Measurements from ENCODE around the gene TMTC1. TPM values are rescaled to one million over a fixed set of nuclear protein-coding genes. Genes with fewer than 3 reads are reported as not detected.

Gene TMTC1
- total RNA-seq, 2 experiments from 2014 or later, result not detected

- H3K4me3 Mint-ChIP-seq, result no peak overlapping the region
- TF ChIP-seq CTCF (IDR thresholded peaks at IDR 0.05), result no peak
- ChIA-PET CTCF (no interaction called here), POLR2A (no interaction called here)
- no peak overlapping the region for H3K27ac Mint-ChIP-seq
- H3K4me1 Mint-ChIP-seq (ENCODE audit: low read depth), result no peaks in the 10 kb centered on the region
- H3K36me3 Mint-ChIP-seq (ENCODE audit: low read depth), result no peaks in the 10 kb centered on the region
- ATAC-seq (no peak), DNase-seq (no peak)
- H3K9me3 Mint-ChIP-seq, result no peaks in the 10 kb centered on the region
- intact Hi-C loops (cut with micrococcal nuclease), result no loop called here
- H3K27me3 Mint-ChIP-seq, result no peaks in the 10 kb centered on the region
Measured at GRCh38 chr12:29660847-29661246, 122.9 kb downstream of the TMTC1 start.

- H3K27me3 Mint-ChIP-seq, result peaks cover 1% of the 10 kb centered on the region
- ChIA-PET POLR2A (no interaction called here), CTCF (no interaction called here)
- no peak overlapping the region for H3K4me3 Mint-ChIP-seq
- no peak for ATAC-seq
- H3K9me3 Mint-ChIP-seq, result no peaks in the 10 kb centered on the region
- H3K4me1 Mint-ChIP-seq (ENCODE audit: low read depth), result no peaks in the 10 kb centered on the region
- TF ChIP-seq CTCF (IDR thresholded peaks at IDR 0.05), result no peak
- intact Hi-C loops (cut with micrococcal nuclease), result no loop called here
- H3K27ac Mint-ChIP-seq, result no peak overlapping the region
- H3K36me3 Mint-ChIP-seq (ENCODE audit: low read depth), result no peaks in the 10 kb centered on the region
- no peak for DNase-seq
Measured at GRCh38 chr12:29656762-29657538, 126.8 kb downstream of the TMTC1 start.

- DNase-seq (no peak), ATAC-seq (no peak)
- Mint-ChIP-seq H3K27me3 (peaks cover 2% of the 10 kb centered on the region), H3K27ac (no peak overlapping the region), H3K4me3 (no peak overlapping the region), H3K4me1 (ENCODE audit: low read depth) (no peaks in the 10 kb centered on the region), H3K9me3 (no peaks in the 10 kb centered on the region), H3K36me3 (ENCODE audit: low read depth) (no peaks in the 10 kb centered on the region)
- POLR2A ChIA-PET, result no interaction called here
- intact Hi-C loops (cut with micrococcal nuclease), result no loop called here
- CTCF ChIA-PET, result no interaction called here
- TF ChIP-seq CTCF (IDR thresholded peaks at IDR 0.05), result no peak
Measured at GRCh38 chr12:29655861-29656260, 127.9 kb downstream of the TMTC1 start.

GRCh38 chr12:29653286-29653685 is 130.5 kb downstream of the TMTC1 start:
- H3K36me3 Mint-ChIP-seq (ENCODE audit: low read depth), result no peaks in the 10 kb centered on the region
- POLR2A ChIA-PET, result no interaction called here
- no peak overlapping the region for H3K4me3 Mint-ChIP-seq
- peaks cover 6% of the 10 kb centered on the region for H3K27me3 Mint-ChIP-seq
- ATAC-seq, result no peak
- no peak for DNase-seq
- TF ChIP-seq CTCF (IDR thresholded peaks at IDR 0.05), result no peak
- no peaks in the 10 kb centered on the region for H3K9me3 Mint-ChIP-seq
- no peaks in the 10 kb centered on the region for H3K4me1 Mint-ChIP-seq (ENCODE audit: low read depth)
- intact Hi-C loops (cut with micrococcal nuclease), result no loop called here
- no peak overlapping the region for H3K27ac Mint-ChIP-seq
- CTCF ChIA-PET, result interaction anchor here (1.0 kb wide), 1 partner anchor 133 kb away, joined by 3 read pairs; no protein-coding TSS in a partner anchor

GRCh38 chr12:29650371-29650770 is 133.4 kb downstream of the TMTC1 start:
- ATAC-seq, result no peak
- H3K27me3 Mint-ChIP-seq, result peaks cover 6% of the 10 kb centered on the region
- DNase-seq, result no peak
- no peaks in the 10 kb centered on the region for H3K9me3 Mint-ChIP-seq
- intact Hi-C loops (cut with micrococcal nuclease), result no loop called here
- no peak overlapping the region for H3K27ac Mint-ChIP-seq
- TF ChIP-seq CTCF (IDR thresholded peaks at IDR 0.05), result no peak
- ChIA-PET POLR2A (no interaction called here), CTCF (no interaction called here)
- H3K36me3 Mint-ChIP-seq (ENCODE audit: low read depth), result no peaks in the 10 kb centered on the region
- no peaks in the 10 kb centered on the region for H3K4me1 Mint-ChIP-seq (ENCODE audit: low read depth)
- no peak overlapping the region for H3K4me3 Mint-ChIP-seq
